OCI-LY7 (cell line): Measurements from ENCODE around the gene CREB5.
"Not testable (repeated sequence)": the region's sequence is repeated elsewhere in the genome, so short reads cannot be mapped to it uniquely, and the experiment has no call there.

Source experiments
- EZH2phosphoT487 ChIP-seq: fragments of 200-600 bp; sonication (generic); IDR thresholded peaks from 2 replicates; pipeline ENCODE4 v1.6.1; 2018; ENCODE audit warnings: low read depth, borderline replicate concordance, mild to moderate bottlenecking, mixed run types, antibody characterized with exemption, low read length, moderate library complexity, mixed read lengths
- TF ChIP-seq, protein P1 (sequence below): fragments of 200-600 bp; sonication (generic); conservative IDR thresholded peaks from 2 replicates; pipeline ENCODE4 v1.5.1; 2014; ENCODE audit warnings: mild to moderate bottlenecking, antibody characterized with exemption, low read length, moderate library complexity, mixed read lengths

DNA sequence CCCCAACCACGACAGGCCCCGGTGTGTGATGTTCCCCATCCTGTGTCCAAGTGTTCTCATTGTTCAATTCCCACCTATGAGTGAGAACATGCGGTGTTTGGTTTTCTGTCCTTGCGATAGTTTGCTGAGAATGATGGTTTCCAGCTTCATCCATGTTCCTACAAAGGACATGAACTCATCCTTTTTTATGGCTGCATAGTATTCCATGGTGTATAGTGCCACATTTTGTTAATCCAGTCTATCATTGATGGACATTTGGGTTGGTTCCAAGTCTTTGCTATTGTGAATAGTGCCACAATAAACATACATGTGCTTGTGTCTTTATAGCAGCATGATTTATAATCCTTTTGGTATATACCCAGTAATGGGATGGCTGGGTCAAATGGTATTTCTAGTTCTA is 10.8 kb upstream of the CREB5 start:
- not testable (repeated sequence) for TF ChIP-seq EZH2phosphoT487
- TF ChIP-seq, protein P1, sequence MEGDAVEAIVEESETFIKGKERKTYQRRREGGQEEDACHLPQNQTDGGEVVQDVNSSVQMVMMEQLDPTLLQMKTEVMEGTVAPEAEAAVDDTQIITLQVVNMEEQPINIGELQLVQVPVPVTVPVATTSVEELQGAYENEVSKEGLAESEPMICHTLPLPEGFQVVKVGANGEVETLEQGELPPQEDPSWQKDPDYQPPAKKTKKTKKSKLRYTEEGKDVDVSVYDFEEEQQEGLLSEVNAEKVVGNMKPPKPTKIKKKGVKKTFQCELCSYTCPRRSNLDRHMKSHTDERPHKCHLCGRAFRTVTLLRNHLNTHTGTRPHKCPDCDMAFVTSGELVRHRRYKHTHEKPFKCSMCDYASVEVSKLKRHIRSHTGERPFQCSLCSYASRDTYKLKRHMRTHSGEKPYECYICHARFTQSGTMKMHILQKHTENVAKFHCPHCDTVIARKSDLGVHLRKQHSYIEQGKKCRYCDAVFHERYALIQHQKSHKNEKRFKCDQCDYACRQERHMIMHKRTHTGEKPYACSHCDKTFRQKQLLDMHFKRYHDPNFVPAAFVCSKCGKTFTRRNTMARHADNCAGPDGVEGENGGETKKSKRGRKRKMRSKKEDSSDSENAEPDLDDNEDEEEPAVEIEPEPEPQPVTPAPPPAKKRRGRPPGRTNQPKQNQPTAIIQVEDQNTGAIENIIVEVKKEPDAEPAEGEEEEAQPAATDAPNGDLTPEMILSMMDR, result not testable (repeated sequence)
